ENCODE measurements around the gene LRG1. TPM values are rescaled to one million over a fixed set of nuclear protein-coding genes. Genes with fewer than 3 reads are reported as not detected.

The LRG1 gene
- total and polyA plus RNA-seq, 10 of the 15 experiments (the other 5 are each of a cell fraction or from before 2014, with no cell fraction given) = 0.29 to 4.7 (median 0.58) TPM

DNA sequence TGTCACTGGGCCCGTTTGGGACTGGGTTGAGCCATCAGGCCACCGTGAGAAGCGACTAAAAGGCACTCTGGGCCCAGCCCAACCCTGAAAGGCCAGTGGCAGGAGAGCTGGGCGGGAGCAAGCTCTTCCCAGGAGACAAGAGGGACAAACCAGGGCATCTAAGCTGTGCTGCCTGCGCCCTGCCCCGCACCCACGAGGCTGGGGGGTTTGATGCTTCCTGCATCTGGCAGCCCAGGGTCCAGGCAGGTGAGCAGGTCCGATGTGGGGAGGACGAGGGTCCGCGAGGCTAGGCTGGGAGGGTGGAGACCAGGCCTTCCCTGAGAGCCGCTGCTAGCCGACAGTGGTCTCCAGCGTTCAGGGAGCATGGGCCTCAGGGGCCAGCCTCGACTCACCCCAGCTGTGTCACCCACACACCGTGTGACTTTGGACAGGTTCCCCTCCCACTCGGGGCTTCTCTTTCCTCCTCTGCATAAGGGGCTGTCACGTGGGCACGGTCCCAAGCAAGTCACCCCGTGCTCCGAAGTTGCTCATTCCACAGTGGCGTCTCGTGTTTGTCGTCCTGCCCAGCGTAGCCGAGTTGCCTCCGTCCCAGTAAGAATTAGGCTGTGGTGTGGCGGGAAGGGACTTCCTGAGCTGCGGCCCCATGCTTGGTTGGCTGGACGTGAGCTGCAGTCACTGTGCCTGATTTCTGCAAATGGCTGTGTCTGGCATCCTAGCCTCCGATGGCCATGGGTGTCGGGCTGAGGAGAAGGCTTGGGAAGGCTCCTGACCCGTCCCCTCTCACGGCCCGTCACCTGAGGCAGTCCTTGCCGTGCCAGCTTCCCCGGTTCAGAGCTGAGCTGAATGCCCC, 37.3 kb downstream of the LRG1 start:
- Histone ChIP-seq H2AFZ (ENCODE audit: control insufficient read depth, low read depth, low read length) (no peak overlapping the region), H3K27ac (ENCODE audit: control insufficient read depth, insufficient read depth) (no peak overlapping the region), H3K4me3 (no peak overlapping the region), H3K4me2 (ENCODE audit: control insufficient read depth, insufficient read depth) (no peak overlapping the region), H3K36me3 (ENCODE audit: control insufficient read depth in 2 of 2, insufficient read depth in 2 of 2, low read length in 1 of 2) (peaks cover 0 to 2% of the 10 kb centered on the region in 2 experiments; a peak in 2 of 4 replicates), H3K4me1 (ENCODE audit: control insufficient read depth, insufficient read depth, low read length) (no peaks in the 10 kb centered on the region), H3K27me3 (replicated peaks in 1 of 2; ENCODE audit: control insufficient read depth in 2 of 2, insufficient read depth in 2 of 2, low read length in 1 of 2) (no peaks in the 10 kb centered on the region), H3K9ac (ENCODE audit: control insufficient read depth, insufficient read depth, low read length) (no peak overlapping the region), H3K79me2 (ENCODE audit: control insufficient read depth, insufficient read depth, low read length) (no peaks in the 10 kb centered on the region), H3K9me3 (replicated peaks; ENCODE audit: control insufficient read depth, insufficient read depth, low read length) (no peaks in the 10 kb centered on the region), H4K20me1 (ENCODE audit: control insufficient read depth, insufficient read depth) (no peaks in the 10 kb centered on the region)
- FAIRE-seq = no peak
- in situ Hi-C loops (cut with MboI) = no loop called here
- POLR2A ChIA-PET = interaction anchor here (0.6 kb wide), 1 partner anchor 252 kb away, joined by 3 read pairs; no protein-coding TSS in a partner anchor
- TF ChIP-seq NFIC (IDR thresholded peaks at IDR 0.05; ENCODE audit: low read depth, low read length) = no peak
- TF ChIP-seq STAT1 (conservative IDR thresholded peaks at IDR 0.05) = no peak
- RAD21 ChIA-PET (ENCODE audit: unreplicated experiment) = no interaction called here
- CTCF ChIA-PET = no interaction called here
- no peak for DNase-seq (ENCODE audit: low read depth, low spot score)
- SMC1A ChIA-PET (ENCODE audit: uncharacterized antibody, unreplicated experiment) = no interaction called here
- no peak for ATAC-seq
- intact Hi-C loops (cut with micrococcal nuclease; ENCODE audit: unreplicated experiment) = no loop called here
- 87% methylated on average over 37 of the region's 37 CpGs for WGBS (ENCODE audit: insufficient coverage, insufficient replicate concordance, low lambda C conversion rate, missing lambda C conversion rate)
- BruUV-seq (replicated peaks) = no TSS peak

DNA sequence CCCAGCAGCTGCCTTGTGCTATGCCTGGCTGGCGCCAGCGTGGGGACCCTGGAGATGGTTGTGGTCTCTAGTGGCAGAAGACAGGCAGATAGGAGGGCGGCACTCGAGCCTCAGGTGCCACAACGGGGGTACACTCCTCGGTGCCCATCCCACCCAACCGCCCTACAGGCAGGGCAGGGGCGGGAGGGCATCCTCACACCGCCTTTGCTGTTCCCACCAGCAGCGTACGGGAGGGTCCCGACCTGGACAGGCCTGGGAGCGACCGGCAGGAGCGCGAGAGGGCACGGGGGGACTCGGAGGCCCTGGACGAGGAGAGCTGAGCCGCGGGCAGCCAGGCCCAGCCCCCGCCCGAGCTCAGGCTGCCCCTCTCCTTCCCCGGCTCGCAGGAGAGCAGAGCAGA, 38.1 kb downstream of the LRG1 start:
- RAD21 ChIA-PET (ENCODE audit: unreplicated experiment) = no interaction called here
- 96% methylated on average over 25 of the region's 25 CpGs for WGBS (ENCODE audit: insufficient coverage, insufficient replicate concordance, low lambda C conversion rate, missing lambda C conversion rate)
- Histone ChIP-seq H3K27ac (ENCODE audit: control insufficient read depth, insufficient read depth) (no peak overlapping the region), H2AFZ (ENCODE audit: control insufficient read depth, low read depth, low read length) (no peak overlapping the region), H3K9me3 (replicated peaks; ENCODE audit: control insufficient read depth, insufficient read depth, low read length) (no peaks in the 10 kb centered on the region), H3K4me2 (ENCODE audit: control insufficient read depth, insufficient read depth) (no peak overlapping the region), H3K4me3 (no peak overlapping the region), H3K79me2 (ENCODE audit: control insufficient read depth, insufficient read depth, low read length) (no peaks in the 10 kb centered on the region), H3K9ac (ENCODE audit: control insufficient read depth, insufficient read depth, low read length) (no peak overlapping the region), H3K27me3 (replicated peaks in 1 of 2; ENCODE audit: control insufficient read depth in 2 of 2, insufficient read depth in 2 of 2, low read length in 1 of 2) (no peaks in the 10 kb centered on the region), H4K20me1 (ENCODE audit: control insufficient read depth, insufficient read depth) (no peaks in the 10 kb centered on the region), H3K4me1 (ENCODE audit: control insufficient read depth, insufficient read depth, low read length) (no peaks in the 10 kb centered on the region), H3K36me3 (ENCODE audit: control insufficient read depth in 2 of 2, insufficient read depth in 2 of 2, low read length in 1 of 2) (peaks cover 0 to 2% of the 10 kb centered on the region in 2 experiments; a peak in 2 of 4 replicates)
- DNase-seq (ENCODE audit: low read depth, low spot score) (no peak), ATAC-seq (no peak), FAIRE-seq (no peak)
- in situ Hi-C loops (cut with MboI) = no loop called here
- POLR2A ChIA-PET = no interaction called here
- CTCF ChIA-PET = no interaction called here
- no peak for TF ChIP-seq FOXM1 (IDR thresholded peaks at IDR 0.05; ENCODE audit: low read depth, low read length)
- TF ChIP-seq POLR2A (IDR thresholded peaks at IDR 0.05; ENCODE audit: low read depth, low read length) = 0 out of 2 replicates have a peak, but pooled peaks have one; percentile 17
- BruUV-seq (replicated peaks) = no TSS peak
- SMC1A ChIA-PET (ENCODE audit: uncharacterized antibody, unreplicated experiment) = no interaction called here
- intact Hi-C loops (cut with micrococcal nuclease; ENCODE audit: unreplicated experiment) = no loop called here
